Fibroblast of pulmonary artery (primary cell): ENCODE measurements around the gene SLC7A6.

ENCODE experiments used
- DNase-seq: peaks from one replicate; pipeline ENCODE4 v3.0.0-alpha.2; 2010; ENCODE audit warnings: low read depth
- H3K4me3 ChIP-seq: replicated peaks from 2 replicates; pipeline ENCODE4 v1.5.1; 2011; ENCODE audit warnings: low read depth, mild to moderate bottlenecking, control low read depth, low read length, moderate library complexity
- CTCF ChIP-seq: IDR thresholded peaks from 2 replicates; pipeline ENCODE4 v1.5.1; 2011; ENCODE audit warnings: mild to moderate bottlenecking, control low read depth, low read length, inconsistent platforms; ENCODE audit errors: missing control alignments

SLC7A6 gene

GRCh38 chr16:68273896-68274295 lies 9.6 kb downstream of the SLC7A6 start:
- DNase-seq: no peak

GRCh38 chr16:68274441-68274840 lies 10.1 kb downstream of the SLC7A6 start:
- no peak for DNase-seq
- no peak for TF ChIP-seq CTCF
- H3K4me3 ChIP-seq: no peak overlapping the region

More at GRCh38 chr16:68273896-68274295, 9.6 kb downstream of the SLC7A6 start:
- TF ChIP-seq CTCF: no peak
- H3K4me3 ChIP-seq: no peak overlapping the region

- no peak overlapping the region for H3K4me3 ChIP-seq
Measured at GRCh38 chr16:68275611-68276191, 11.4 kb downstream of the SLC7A6 start.

GRCh38 chr16:68276223-68276622 lies 11.9 kb downstream of the SLC7A6 start:
- no peak for TF ChIP-seq CTCF
- H3K4me3 ChIP-seq: no peak overlapping the region
- no peak for DNase-seq

More at GRCh38 chr16:68275611-68276191, 11.4 kb downstream of the SLC7A6 start:
- TF ChIP-seq CTCF: no peak
- DNase-seq: no peak

- no peak for TF ChIP-seq CTCF
- no peak for DNase-seq
- H3K4me3 ChIP-seq: no peak overlapping the region
Measured at GRCh38 chr16:68279726-68280558, 15.6 kb downstream of the SLC7A6 start.

GRCh38 chr16:68281368-68282063 lies 17.2 kb downstream of the SLC7A6 start:
- no peak for DNase-seq
- H3K4me3 ChIP-seq: no peak overlapping the region
- TF ChIP-seq CTCF: no peak
